Airway epithelial cell (primary cell): Measurements from ENCODE around the gene DNAJB7. TPM values are rescaled to one million over a fixed set of nuclear protein-coding genes. Genes with fewer than 3 reads are reported as not detected.

Experiments
- total RNA-seq: library from RNA; depleted of rRNA; stranded (reverse); fragments of >200 nt; gene quantifications from 2 replicates; pipeline ENCODE4 v1.2.3, GENCODE V29; 2015

The DNAJB7 gene
- total RNA-seq: not detected in 2 replicates

DNA sequence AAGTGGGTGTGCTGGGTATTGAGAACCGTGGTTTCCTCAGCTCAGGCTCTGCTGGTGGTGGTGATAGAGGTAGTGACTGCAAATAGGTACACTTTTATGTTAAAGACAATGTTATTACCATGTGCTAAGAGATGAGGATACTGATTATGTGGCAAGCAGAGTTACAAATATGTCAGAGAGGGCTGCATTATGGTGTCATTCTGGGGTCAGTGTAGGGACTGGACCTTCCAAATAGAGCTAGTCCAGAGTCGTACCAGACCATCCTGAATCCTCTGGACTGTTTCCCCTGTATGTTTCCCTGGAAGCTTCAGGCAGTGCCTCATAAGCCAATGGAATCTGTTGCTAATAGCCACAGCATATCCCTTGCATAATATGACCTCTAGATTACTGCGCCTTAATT lies at the start of gene DNAJB7:
TSS of gene DNAJB7 (minus strand) at position 101 of the 400 bp plus-strand sequence. CDS start 119 bp downstream, outside the sequence.

DNA sequence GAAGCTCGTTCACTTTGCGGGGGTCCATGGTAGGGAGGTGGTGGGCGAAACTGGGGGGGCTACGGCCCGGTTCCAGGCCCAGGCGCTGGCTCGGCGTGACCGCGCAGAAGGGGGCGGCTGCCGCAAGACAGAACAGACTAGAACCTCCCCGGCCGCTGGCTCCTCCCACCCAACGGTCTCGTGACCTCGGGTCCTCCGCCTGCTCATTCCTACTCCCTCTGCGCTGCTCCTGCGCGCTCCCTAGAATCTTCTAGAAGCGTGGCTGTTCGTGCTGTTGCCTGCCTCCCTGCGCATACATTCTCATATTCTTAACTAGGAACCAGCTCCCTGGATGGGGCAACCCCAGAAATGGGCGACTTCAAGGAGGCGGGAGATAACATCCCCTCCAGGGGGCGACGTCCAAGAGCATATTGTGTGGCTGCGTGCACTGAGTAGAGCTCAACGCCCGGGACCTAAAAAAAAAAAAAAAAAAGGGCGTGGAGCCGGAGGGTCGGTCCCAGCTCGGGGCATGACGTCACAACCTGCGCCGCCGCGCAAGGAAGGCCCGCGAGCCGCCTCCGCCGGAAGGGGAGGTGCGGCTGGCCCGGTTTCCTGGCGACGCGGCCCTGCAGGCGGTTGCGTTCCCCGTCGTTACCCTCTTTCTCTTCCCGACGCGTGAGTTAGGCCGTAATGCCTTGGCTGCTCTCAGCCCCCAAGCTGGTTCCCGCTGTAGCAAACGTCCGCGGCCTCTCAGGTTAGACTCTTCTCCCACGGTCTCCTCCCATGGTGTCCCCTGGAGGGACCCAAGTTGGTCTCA lies 5.2 kb downstream of the DNAJB7 start, which contains the start of the genes ST13 and XPNPEP3:
TSS of gene ST13 (minus strand) at position 127 of the 796 bp plus-strand sequence. CDS start at position 28, 99 bp downstream.
TSS of gene XPNPEP3 (plus strand) at position 636 of the 796 bp plus-strand sequence. CDS start at position 670, 34 bp downstream.

DNA sequence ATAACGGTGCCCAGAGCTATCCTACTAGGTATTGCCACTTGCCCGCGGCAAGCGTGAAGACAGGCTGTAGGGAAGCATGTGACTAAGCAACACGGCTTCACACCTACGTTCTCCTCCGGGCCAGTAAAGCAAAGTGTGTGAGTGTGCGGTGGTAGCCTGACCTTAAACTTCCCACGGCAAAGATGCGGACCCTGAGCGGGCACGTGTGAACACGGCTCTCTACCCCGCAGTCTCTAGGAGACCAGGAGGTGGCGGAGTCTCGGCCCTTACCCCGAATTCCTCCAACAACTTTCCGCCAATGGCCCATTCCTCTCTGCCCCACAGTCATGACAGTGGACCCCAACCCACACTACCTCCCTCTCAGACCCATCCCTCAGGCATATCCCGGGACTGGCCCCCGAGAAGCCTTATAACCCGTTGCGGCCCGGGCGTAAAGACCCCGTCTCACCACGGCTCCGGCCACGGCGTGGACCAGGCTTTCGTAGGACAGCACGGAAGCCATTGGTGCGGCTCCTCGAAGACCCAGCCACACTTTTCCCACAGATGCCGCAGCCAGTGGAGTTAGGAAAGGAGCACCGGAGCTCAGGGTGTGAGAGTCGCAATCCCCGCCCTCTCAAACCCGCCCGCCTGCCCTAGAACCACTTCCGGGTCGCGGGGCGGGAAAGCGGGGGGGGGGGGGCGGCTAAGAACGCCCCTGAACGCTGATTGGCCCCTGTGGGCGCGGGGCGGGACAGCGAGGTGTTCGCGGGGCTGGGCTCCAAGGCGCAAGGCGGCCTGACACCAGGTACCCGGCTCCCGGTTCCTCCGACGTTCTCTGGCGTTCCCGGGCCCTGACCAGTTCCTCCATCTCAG lies 42.9 kb downstream of the DNAJB7 start, which contains the start of gene SLC25A17:
TSS of gene SLC25A17 (minus strand) at position 600 of the 852 bp plus-strand sequence. CDS start at position 502, 98 bp downstream.

Other genes starting within 250 kb of the DNAJB7 start
- gene MRTFA, start 225.4 kb downstream of the DNAJB7 start, total RNA-seq: 47.1 and 51.3 TPM in 2 replicates
- gene MCHR1, start 182.6 kb downstream of the DNAJB7 start, total RNA-seq: 0.07 TPM in 1 of 2 replicates, not detected in the other
- 12.4 and 20.1 TPM in 2 replicates for gene SLC25A17, start 42.8 kb downstream of the DNAJB7 start, total RNA-seq
- 118 and 130 TPM in 2 replicates for gene ST13, start 5.5 kb downstream of the DNAJB7 start, total RNA-seq
- gene XPNPEP3, start 5.0 kb downstream of the DNAJB7 start, total RNA-seq: 7.2 and 11.4 TPM in 2 replicates
- gene RBX1, start 89.3 kb upstream of the DNAJB7 start, total RNA-seq: 67.3 and 71.2 TPM in 2 replicates
- 12.6 and 25.5 TPM in 2 replicates for gene EP300, start 230.5 kb upstream of the DNAJB7 start, total RNA-seq